NT2/D1 (cell line): ENCODE data around the gene PROCR.

Source experiments
- YY1 ChIP-seq: IDR thresholded peaks from 2 replicates; pipeline ENCODE4 v1.6.1; 2011; ENCODE audit not compliant: insufficient read length, insufficient read depth
- ZNF274 ChIP-seq: IDR thresholded peaks from 2 replicates; pipeline ENCODE4 v1.6.1; 2011; ENCODE audit warnings: mild to moderate bottlenecking, low read depth, low read length

DNA sequence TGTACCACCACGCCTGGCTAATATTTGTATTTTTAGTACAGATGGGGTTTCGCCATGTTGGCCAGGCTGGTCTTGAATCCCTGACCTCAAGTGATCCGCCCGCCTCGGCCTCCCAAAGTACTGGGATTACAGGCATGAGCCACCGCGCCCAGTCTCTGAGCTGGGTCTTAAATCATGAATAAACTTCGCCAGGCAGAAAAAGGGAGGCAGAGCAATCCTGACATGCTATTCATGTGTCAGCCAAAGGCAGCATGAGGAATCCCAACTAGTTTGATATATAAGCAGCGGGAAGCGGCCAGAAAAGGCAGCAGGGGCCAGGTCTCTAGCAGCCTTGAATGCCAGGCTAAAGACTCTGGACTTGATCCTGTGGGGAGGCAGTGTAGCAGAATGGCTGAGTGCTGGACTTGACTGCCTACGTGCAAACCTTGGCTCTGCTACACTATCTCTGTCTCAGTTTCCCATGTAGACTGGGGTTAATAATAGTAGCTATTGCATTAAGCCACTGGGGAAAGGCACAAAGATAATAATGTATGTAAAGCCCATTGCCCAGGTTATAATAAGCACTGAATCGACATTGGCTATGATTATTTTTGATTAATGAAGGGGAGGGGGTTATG lies 1.8 kb downstream of the PROCR start:
- no peak for TF ChIP-seq YY1
- no peak for TF ChIP-seq ZNF274
